Measurements from ENCODE around the gene RSPH1. TPM values are rescaled to one million over a fixed set of nuclear protein-coding genes. Genes with fewer than 3 reads are reported as not detected.
A peak's percentile ranks its signal among the peaks of the same experiment; 100 is the strongest.

Gene RSPH1
- total and polyA plus RNA-seq, 2 of the 4 experiments (the other 2 are of a cell fraction) = not detected

DNA sequence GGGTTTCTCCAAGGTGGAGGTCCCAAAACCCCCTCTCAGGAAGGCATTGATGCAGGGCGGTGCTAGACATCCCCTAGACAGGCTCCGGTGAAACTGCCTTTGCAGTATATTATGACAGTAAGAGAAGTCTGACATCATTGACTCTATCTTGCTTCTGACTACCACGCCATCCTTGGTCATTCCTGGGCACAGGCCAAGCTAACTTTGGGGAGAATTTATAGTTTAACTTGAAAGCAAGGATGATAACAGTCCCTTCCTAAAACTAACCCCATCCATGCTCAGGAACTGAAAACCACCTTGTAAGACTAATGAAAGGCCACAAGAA, 30.3 kb downstream of the RSPH1 start:
- in situ Hi-C loops (cut with MboI; ENCODE audit: low sequenced_read_pairs) (no loop called here), intact Hi-C loops (cut with micrococcal nuclease) (no loop called here), dilution Hi-C loops (cut with HindIII; ENCODE audit: low sequenced_read_pairs, unreplicated experiment) (no loop called here)
- BruUV-seq (replicated peaks) = no TSS peak
- H3K9ac ChIP-seq (ENCODE audit: low read depth, low read length) = no peak overlapping the region
- H3K23ac ChIP-seq (ENCODE audit: low read depth, low read length) = no peak overlapping the region
- DNase-seq (no peak), ATAC-seq (ENCODE audit: low read depth) (no peak)
- no peak overlapping the region for H2AK5ac ChIP-seq (ENCODE audit: low read depth, low read length)
- no peak overlapping the region for H3K4me3 ChIP-seq (ENCODE audit: insufficient read depth, low read depth, low read length)
- no peak overlapping the region for H3K4me2 ChIP-seq (ENCODE audit: low read depth, low read length)
- peak overlapping the region; percentile 50 for H2AK9ac ChIP-seq (replicated peaks; ENCODE audit: low read depth, low read length, poor library complexity)
- no peak overlapping the region for H3K14ac ChIP-seq (replicated peaks; ENCODE audit: low read depth, low read length)
- no peak overlapping the region for H3K18ac ChIP-seq (ENCODE audit: low read depth, low read length)
- CTCF ChIA-PET = no interaction called here
- H3K9me1 ChIP-seq (ENCODE audit: insufficient read depth, low read length) = no peaks in the 10 kb centered on the region
- H4K5ac ChIP-seq (ENCODE audit: low read depth, low read length) = no peak overlapping the region
- H3K79me1 ChIP-seq (ENCODE audit: low read depth in 1 of 2, low read length in 2 of 2) = no peaks in the 10 kb centered on the region
- H3K36me3 ChIP-seq (ENCODE audit: control insufficient read depth, insufficient read depth, low read length) = no peaks in the 10 kb centered on the region
- no peak overlapping the region for H2BK120ac ChIP-seq (ENCODE audit: low read depth, low read length)
- no peak overlapping the region for H3K27ac ChIP-seq (ENCODE audit: insufficient read depth, low read length)
- no CpG with 5 or more reads among the region's 3 CpGs for WGBS, 2 experiments (ENCODE audit: extremely low coverage in 2 of 2, insufficient read length in 1 of 2)
- no peak overlapping the region for H2BK5ac ChIP-seq (ENCODE audit: low read depth, low read length, poor library complexity, severe bottlenecking)
- no peaks in the 10 kb centered on the region for H3K4me1 ChIP-seq (ENCODE audit: control insufficient read depth, insufficient read depth, low read length)
- TF ChIP-seq MXI1 (IDR thresholded peaks at IDR 0.05; ENCODE audit: borderline replicate concordance, low read depth, low read length) (no peak), MAFK (IDR thresholded peaks at IDR 0.05; ENCODE audit: low read depth, low read length) (no peak), BHLHE40 (IDR thresholded peaks at IDR 0.05; ENCODE audit: low read depth, low read length) (no peak), RFX5 (IDR thresholded peaks at IDR 0.05; ENCODE audit: low read depth, low read length) (no peak), RCOR1 (IDR thresholded peaks at IDR 0.05; ENCODE audit: insufficient replicate concordance, low read length) (no peak), MAZ (IDR thresholded peaks at IDR 0.05; ENCODE audit: borderline replicate concordance, low read depth, low read length) (no peak), SMC3 (IDR thresholded peaks at IDR 0.05; ENCODE audit: low read depth, low read length) (no peak), NFE2L2 (IDR thresholded peaks at IDR 0.05; ENCODE audit: low read depth, low read length) (no peak), FOS (IDR thresholded peaks at IDR 0.05; ENCODE audit: low read depth, low read length) (no peak), CEBPB (IDR thresholded peaks at IDR 0.05; ENCODE audit: low read depth, low read length) (no peak), CHD1 (IDR thresholded peaks at IDR 0.05; ENCODE audit: low read depth, low read length) (no peak), POLR2A (IDR thresholded peaks at IDR 0.05; ENCODE audit: low read depth, low read length) (no peak), RAD21 (IDR thresholded peaks at IDR 0.05; ENCODE audit: low read length) (no peak)
- TF ChIP-seq, protein P1, sequence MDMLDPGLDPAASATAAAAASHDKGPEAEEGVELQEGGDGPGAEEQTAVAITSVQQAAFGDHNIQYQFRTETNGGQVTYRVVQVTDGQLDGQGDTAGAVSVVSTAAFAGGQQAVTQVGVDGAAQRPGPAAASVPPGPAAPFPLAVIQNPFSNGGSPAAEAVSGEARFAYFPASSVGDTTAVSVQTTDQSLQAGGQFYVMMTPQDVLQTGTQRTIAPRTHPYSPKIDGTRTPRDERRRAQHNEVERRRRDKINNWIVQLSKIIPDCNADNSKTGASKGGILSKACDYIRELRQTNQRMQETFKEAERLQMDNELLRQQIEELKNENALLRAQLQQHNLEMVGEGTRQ (IDR thresholded peaks at IDR 0.05; ENCODE audit: low read depth, low read length) = no peak
- TF ChIP-seq, protein P2, sequence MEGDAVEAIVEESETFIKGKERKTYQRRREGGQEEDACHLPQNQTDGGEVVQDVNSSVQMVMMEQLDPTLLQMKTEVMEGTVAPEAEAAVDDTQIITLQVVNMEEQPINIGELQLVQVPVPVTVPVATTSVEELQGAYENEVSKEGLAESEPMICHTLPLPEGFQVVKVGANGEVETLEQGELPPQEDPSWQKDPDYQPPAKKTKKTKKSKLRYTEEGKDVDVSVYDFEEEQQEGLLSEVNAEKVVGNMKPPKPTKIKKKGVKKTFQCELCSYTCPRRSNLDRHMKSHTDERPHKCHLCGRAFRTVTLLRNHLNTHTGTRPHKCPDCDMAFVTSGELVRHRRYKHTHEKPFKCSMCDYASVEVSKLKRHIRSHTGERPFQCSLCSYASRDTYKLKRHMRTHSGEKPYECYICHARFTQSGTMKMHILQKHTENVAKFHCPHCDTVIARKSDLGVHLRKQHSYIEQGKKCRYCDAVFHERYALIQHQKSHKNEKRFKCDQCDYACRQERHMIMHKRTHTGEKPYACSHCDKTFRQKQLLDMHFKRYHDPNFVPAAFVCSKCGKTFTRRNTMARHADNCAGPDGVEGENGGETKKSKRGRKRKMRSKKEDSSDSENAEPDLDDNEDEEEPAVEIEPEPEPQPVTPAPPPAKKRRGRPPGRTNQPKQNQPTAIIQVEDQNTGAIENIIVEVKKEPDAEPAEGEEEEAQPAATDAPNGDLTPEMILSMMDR (conservative IDR thresholded peaks at IDR 0.05; ENCODE audit: low read depth, low read length) = no peak
- TF ChIP-seq, protein P3, sequence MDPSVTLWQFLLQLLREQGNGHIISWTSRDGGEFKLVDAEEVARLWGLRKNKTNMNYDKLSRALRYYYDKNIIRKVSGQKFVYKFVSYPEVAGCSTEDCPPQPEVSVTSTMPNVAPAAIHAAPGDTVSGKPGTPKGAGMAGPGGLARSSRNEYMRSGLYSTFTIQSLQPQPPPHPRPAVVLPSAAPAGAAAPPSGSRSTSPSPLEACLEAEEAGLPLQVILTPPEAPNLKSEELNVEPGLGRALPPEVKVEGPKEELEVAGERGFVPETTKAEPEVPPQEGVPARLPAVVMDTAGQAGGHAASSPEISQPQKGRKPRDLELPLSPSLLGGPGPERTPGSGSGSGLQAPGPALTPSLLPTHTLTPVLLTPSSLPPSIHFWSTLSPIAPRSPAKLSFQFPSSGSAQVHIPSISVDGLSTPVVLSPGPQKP (IDR thresholded peaks at IDR 0.05; ENCODE audit: borderline replicate concordance, low read depth, low read length) = no peak
- no peak overlapping the region for H4K91ac ChIP-seq (ENCODE audit: insufficient read depth, low read depth, low read length)
- no peak overlapping the region for H3K56ac ChIP-seq (ENCODE audit: extremely low read depth, insufficient read depth, low read length)
- no peak overlapping the region for H2AFZ ChIP-seq (replicated peaks; ENCODE audit: low read length, poor library complexity)
- H3K9me3 ChIP-seq (ENCODE audit: control insufficient read depth, insufficient read depth, low read length) = no peaks in the 10 kb centered on the region
- no peak overlapping the region for H4K8ac ChIP-seq (ENCODE audit: low read depth in 2 of 2, low read length in 2 of 2)
- POLR2A ChIA-PET (ENCODE audit: unreplicated experiment) = no interaction called here
- H2BK15ac ChIP-seq (ENCODE audit: low read depth, low read length) = no peak overlapping the region
- H3K27me3 ChIP-seq (ENCODE audit: control insufficient read depth, insufficient read depth, low read length) = peaks cover 4% of the 10 kb centered on the region
- H4K20me1 ChIP-seq (ENCODE audit: insufficient read depth, low read length) = no peaks in the 10 kb centered on the region
- H2BK20ac ChIP-seq (ENCODE audit: low read depth, low read length) = no peak overlapping the region
- no peak overlapping the region for H3K4ac ChIP-seq (ENCODE audit: low read depth, low read length)

All from IMR-90 (cell line).